Thyroid gland (tissue), 4 donors: ENCODE data around the gene AP2B1. TPM values are rescaled to one million over a fixed set of nuclear protein-coding genes. Genes with fewer than 3 reads are reported as not detected.
"Not testable (repeated sequence)": the region's sequence is repeated elsewhere in the genome, so short reads cannot be mapped to it uniquely, and the experiment has no call there.

ENCODE experiments used
- DNase-seq, 2 donors: peaks; one replicate each; pipeline ENCODE4 v3.0.0-alpha.2; 2019
- H3K27ac ChIP-seq, 3 donors: fragments of 200-600 bp; sonication (generic); 1 replicate in 2 of 3; 2 replicates in 1 of 3; pipeline ENCODE4 v1.5.1; 2016 to 2019; ENCODE audit warnings: mild to moderate bottlenecking in 1 of 3, moderate library complexity in 1 of 3
- H3K27me3 ChIP-seq: fragments of 200-600 bp; sonication (generic); one replicate; pipeline ENCODE4 v1.5.1; 2019
- H3K36me3 ChIP-seq, 2 donors: fragments of 200-600 bp; sonication (generic); one replicate each; pipeline ENCODE4 v1.5.1; 2016 to 2019
- H3K4me1 ChIP-seq, 2 donors: fragments of 200-600 bp; sonication (generic); one replicate each; pipeline ENCODE4 v1.5.1; 2017 to 2019
- H3K4me3 ChIP-seq, 3 donors: fragments of 200-600 bp; sonication (generic); replicated peaks in 1 of 3; 1 replicate in 2 of 3; 2 replicates in 1 of 3; pipeline ENCODE4 v1.5.1; 2016; ENCODE audit warnings: mild to moderate bottlenecking in 1 of 3
- H3K9me3 ChIP-seq: fragments of 200-600 bp; sonication (generic); one replicate; pipeline ENCODE4 v1.5.1; 2017
- POLR2A ChIP-seq, 2 donors: fragments of 450-650 bp; IDR thresholded peaks; one replicate each; pipeline ENCODE4 v1.6.1; 2017; ENCODE audit warnings: antibody characterized with exemption in 2 of 2, mild to moderate bottlenecking in 2 of 2, moderate library complexity in 1 of 2
- WGBS, 2 donors: methylation state at CpG; one replicate each; pipeline ENCODE4 v1.1.5; 2017; 5-methylcytosine and 5-hydroxymethylcytosine counted together
- intact Hi-C: fragments of 100-400 bp; cut with DNase I; formaldehyde crosslinking; loops from one replicate; pipeline ENCODE4 v1.15.1; 2023
- total RNA-seq, 4 donors: library from RNA; depleted of rRNA; stranded (reverse); fragments of >200 nt; gene quantifications; one replicate each; pipeline ENCODE4 v1.2.3, GENCODE V29; 2016
- TF ChIP-seq, protein P1 (sequence below), 6 experiments: fragments of 200-600 bp in 3 of 6; fragments of 450-650 bp in 3 of 6; sonication (generic) in 3 of 6; IDR thresholded peaks; one replicate each; pipeline ENCODE4 v1.5.1; 2016 to 2019; ENCODE audit warnings: antibody characterized with exemption in 6 of 6, mild to moderate bottlenecking in 2 of 6, inconsistent platforms in 1 of 6, moderate library complexity in 1 of 6

AP2B1 gene
- total RNA-seq, 4 donors from 2014 or later: 105 to 162 (median 122) TPM

DNA sequence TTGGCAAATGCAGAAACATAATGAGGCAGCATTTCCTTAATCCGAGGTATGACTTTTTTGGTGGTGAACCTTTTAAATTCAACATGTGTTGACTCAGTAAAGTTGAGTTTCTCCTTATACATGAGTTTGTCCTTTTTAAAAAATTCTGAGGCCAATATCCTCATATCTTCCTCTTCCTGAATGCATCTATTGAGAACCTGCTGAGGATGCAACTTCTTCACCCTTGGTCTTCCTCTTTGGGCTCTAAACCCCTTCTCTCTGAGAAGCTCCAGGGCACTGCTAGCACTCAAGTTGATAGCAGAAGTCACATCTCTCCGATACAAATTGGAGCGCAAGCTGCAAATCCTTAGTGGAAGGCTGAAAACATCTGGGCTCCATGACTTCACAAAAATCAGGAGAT lies 29.8 kb upstream of the AP2B1 start:
- DNase-seq: no peak
- WGBS, 2 donors: 86 to 88% methylated on average over 3 of the region's 3 CpGs
- no peaks in the 10 kb centered on the region for H3K9me3 ChIP-seq

DNA sequence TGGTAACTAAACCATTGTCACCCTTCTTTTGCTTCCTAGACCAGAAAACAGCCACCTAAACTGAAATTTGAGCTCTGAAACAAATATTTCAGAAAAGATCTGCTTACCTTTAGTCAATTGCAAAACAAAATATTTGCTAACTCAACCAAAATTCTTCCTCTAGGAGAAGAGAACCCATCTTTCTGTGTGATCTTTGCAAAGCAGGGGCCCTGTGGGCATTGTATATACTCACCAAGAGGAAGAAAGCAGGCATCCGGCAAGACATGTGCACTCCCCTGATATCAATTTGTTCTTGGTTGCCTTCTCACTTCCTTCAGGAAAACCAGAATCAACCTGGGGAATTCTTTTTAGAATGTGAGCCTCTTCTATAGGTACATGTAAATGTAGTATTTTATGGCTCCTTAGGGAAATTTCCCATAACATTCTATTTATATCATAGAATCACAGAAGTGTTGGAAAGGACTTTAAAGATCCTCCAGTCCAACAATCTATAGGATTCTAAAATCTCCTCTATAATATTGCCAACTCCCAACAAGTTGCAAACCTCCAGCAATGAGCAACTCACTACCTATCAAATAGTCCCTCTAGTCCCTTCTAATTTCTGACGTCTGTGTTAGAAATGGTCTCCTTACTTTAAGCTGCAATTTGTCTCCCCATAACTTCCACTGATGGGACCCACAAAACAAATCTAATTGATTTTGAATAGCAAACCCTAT lies 27.5 kb upstream of the AP2B1 start:
- no peak for DNase-seq
- Histone ChIP-seq H3K9me3 (no peaks in the 10 kb centered on the region), H3K36me3 (no peaks in the 10 kb centered on the region), H3K27ac (no peak overlapping the region), H3K4me3 (no peak overlapping the region), H3K27me3 (no peaks in the 10 kb centered on the region), H3K4me1 (no peaks in the 10 kb centered on the region)
- intact Hi-C loops: loop anchor here (10.0 kb wide), 1 partner anchor 315 kb away; the partner anchor contains the start of gene SLFN5
- TF ChIP-seq, protein P1, sequence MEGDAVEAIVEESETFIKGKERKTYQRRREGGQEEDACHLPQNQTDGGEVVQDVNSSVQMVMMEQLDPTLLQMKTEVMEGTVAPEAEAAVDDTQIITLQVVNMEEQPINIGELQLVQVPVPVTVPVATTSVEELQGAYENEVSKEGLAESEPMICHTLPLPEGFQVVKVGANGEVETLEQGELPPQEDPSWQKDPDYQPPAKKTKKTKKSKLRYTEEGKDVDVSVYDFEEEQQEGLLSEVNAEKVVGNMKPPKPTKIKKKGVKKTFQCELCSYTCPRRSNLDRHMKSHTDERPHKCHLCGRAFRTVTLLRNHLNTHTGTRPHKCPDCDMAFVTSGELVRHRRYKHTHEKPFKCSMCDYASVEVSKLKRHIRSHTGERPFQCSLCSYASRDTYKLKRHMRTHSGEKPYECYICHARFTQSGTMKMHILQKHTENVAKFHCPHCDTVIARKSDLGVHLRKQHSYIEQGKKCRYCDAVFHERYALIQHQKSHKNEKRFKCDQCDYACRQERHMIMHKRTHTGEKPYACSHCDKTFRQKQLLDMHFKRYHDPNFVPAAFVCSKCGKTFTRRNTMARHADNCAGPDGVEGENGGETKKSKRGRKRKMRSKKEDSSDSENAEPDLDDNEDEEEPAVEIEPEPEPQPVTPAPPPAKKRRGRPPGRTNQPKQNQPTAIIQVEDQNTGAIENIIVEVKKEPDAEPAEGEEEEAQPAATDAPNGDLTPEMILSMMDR (IDR thresholded peaks at IDR 0.05): no peak
- TF ChIP-seq POLR2A (IDR thresholded peaks at IDR 0.05): no peak
- 77 to 79% methylated on average over 2 of the region's 2 CpGs for WGBS, 2 donors

More for the DNA sequence above, 29.8 kb upstream of the AP2B1 start:
- H3K27me3 ChIP-seq: no peaks in the 10 kb centered on the region
- TF ChIP-seq, protein P1 (IDR thresholded peaks at IDR 0.05): no peak
- TF ChIP-seq POLR2A (IDR thresholded peaks at IDR 0.05): no peak
- intact Hi-C loops: no loop called here
- H3K36me3 ChIP-seq: no peaks in the 10 kb centered on the region
- H3K4me3 ChIP-seq: no peak overlapping the region
- no peak overlapping the region for H3K27ac ChIP-seq
- H3K4me1 ChIP-seq: no peaks in the 10 kb centered on the region

DNA sequence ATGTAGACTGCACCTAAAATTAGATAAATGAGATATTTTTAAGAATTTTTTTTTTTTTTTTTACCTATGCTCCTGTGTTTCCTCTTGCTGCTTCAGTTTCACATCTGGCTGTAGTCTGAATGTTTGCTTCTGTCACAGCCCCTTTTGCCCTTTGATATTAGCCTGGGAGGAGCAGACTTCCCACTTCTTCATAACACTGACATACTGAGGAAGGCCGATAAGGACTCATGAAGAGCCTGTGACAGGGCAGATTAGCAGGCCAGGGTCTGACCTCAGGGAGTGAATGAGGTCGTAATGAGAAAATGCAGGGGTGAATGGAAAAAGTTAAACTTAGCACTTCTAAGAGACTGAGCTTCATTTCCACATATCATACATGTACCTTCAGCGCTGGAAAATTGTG lies 26.4 kb upstream of the AP2B1 start, which contains the start of gene SLFN14:
TSS of gene SLFN14 (minus strand) at position 117 of the 400 bp plus-strand sequence. CDS start 2,757 bp downstream, outside the sequence.
- Histone ChIP-seq H3K9me3 (no peaks in the 10 kb centered on the region), H3K27me3 (no peaks in the 10 kb centered on the region), H3K4me3 (no peak within 1 kb of the TSS), H3K27ac (no peak within 1 kb of the TSS), H3K4me1 (no peaks in the 10 kb centered on the region), H3K36me3 (no peaks in the 10 kb centered on the region)
- WGBS, 2 donors: 76 to 80% methylated on average over 3 of the region's 3 CpGs
- no peak for DNase-seq
- no peak for TF ChIP-seq POLR2A (IDR thresholded peaks at IDR 0.05)
- TF ChIP-seq, protein P1 (IDR thresholded peaks at IDR 0.05): no peak
- intact Hi-C loops: loop anchor here (10.0 kb wide), 1 partner anchor 316 kb away; the partner anchor contains the start of gene SLFN5

DNA sequence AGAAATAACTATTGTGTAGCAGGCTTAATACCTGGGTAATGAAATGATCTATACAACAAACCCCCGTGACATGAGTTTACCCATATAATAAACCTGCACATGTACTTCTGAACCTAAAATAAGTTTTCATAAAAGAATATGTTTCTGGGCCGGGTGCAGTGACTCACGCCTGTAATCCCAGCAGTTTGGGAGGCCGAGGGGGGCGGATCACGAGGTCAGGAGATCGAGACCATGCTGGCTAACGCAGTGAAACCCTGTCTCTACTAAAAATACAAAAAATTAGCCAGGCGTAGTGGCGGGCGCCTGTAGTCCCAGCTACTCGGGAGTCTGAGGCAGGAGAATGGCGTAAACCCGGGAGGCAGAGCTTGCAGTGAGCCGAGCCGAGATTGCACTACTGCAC lies 23.9 kb upstream of the AP2B1 start:
- H3K27me3 ChIP-seq, H3K27ac ChIP-seq, DNase-seq, H3K4me1 ChIP-seq, H3K36me3 ChIP-seq, H3K4me3 ChIP-seq, H3K9me3 ChIP-seq: not testable (repeated sequence)
- intact Hi-C loops: loop anchor here (10.0 kb wide), 1 partner anchor 318 kb away; the partner anchor contains the start of gene SLFN5
- WGBS, 2 donors: 84% methylated on average over 16 of the region's 16 CpGs

DNA sequence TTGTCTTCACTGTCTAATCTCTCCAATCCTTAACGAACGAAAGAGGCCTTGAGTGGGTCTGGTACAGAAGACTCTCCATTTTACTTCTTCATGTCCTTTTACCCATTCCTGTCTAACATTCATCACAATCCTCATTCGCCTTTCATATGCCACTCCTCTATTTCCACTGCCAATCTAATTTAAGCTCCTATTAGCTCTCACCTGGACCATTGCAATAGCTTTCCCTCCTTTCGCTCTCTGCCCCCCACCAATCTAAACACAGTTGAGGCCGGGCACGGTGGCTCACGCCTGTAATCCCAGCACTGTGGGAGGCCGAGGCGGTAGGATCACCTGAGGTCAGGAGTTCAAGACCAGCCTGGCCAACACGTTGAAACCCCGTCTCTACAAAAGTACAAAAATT lies 20.2 kb upstream of the AP2B1 start:
- Histone ChIP-seq H3K27me3 (no peaks in the 10 kb centered on the region), H3K4me3 (no peak overlapping the region), H3K36me3 (no peaks in the 10 kb centered on the region), H3K9me3 (no peaks in the 10 kb centered on the region), H3K27ac (no peak overlapping the region), H3K4me1 (peaks cover 15 to 27% of the 10 kb centered on the region in 2 donors)
- TF ChIP-seq POLR2A (IDR thresholded peaks at IDR 0.05): no peak
- TF ChIP-seq, protein P1 (IDR thresholded peaks at IDR 0.05): no peak
- WGBS, 2 donors: 63 to 73% methylated on average over 11 of the region's 11 CpGs
- DNase-seq: no peak
- intact Hi-C loops: loop anchor here (10.0 kb wide), 1 partner anchor 322 kb away; the partner anchor contains the start of gene SLFN5
